Measurements from ENCODE around the gene PRMT7.

The PRMT7 gene

GRCh38 chr16:68362262-68362913, 51.6 kb downstream of the PRMT7 start:
- no peak for DNase-seq (ENCODE audit: low read depth in 1 of 2, low spot score in 1 of 2)

GRCh38 chr16:68362947-68363657, 52.3 kb downstream of the PRMT7 start:
- no peak for DNase-seq (ENCODE audit: low read depth in 1 of 2, low spot score in 1 of 2)

GRCh38 chr16:68363658-68364521, 53.1 kb downstream of the PRMT7 start:
- no peak for DNase-seq (ENCODE audit: low read depth in 1 of 2, low spot score in 1 of 2)

- DNase-seq (ENCODE audit: low read depth in 1 of 2, low spot score in 1 of 2) = no peak
These were observed 53.8 kb downstream of the PRMT7 start for GRCh38 chr16:68364561-68364998.

GRCh38 chr16:68365167-68365817, 54.5 kb downstream of the PRMT7 start:
- DNase-seq (ENCODE audit: low read depth in 1 of 2, low spot score in 1 of 2) = no peak

- DNase-seq (ENCODE audit: low read depth in 1 of 2, low spot score in 1 of 2) = no peak
These were observed 55.2 kb downstream of the PRMT7 start for GRCh38 chr16:68366062-68366461.

GRCh38 chr16:68367030-68367429, 56.2 kb downstream of the PRMT7 start:
- no peak for DNase-seq (ENCODE audit: low read depth in 1 of 2, low spot score in 1 of 2)

- DNase-seq (ENCODE audit: low read depth in 1 of 2, low spot score in 1 of 2) = no peak
These were observed 56.6 kb downstream of the PRMT7 start for GRCh38 chr16:68367440-68367839.

GRCh38 chr16:68367891-68368290, 57.1 kb downstream of the PRMT7 start:
- no peak for DNase-seq (ENCODE audit: low read depth in 1 of 2, low spot score in 1 of 2)

- no peak for DNase-seq (ENCODE audit: low read depth in 1 of 2, low spot score in 1 of 2)
These were observed 57.6 kb downstream of the PRMT7 start for GRCh38 chr16:68368301-68368888.

- no peak for DNase-seq (ENCODE audit: low read depth in 1 of 2, low spot score in 1 of 2)
These were observed 58.3 kb downstream of the PRMT7 start for GRCh38 chr16:68369168-68369567.

- no peak for DNase-seq (ENCODE audit: low read depth in 1 of 2, low spot score in 1 of 2)
These were observed 59.1 kb downstream of the PRMT7 start for GRCh38 chr16:68369697-68370580.

- DNase-seq (ENCODE audit: low read depth in 1 of 2, low spot score in 1 of 2) = no peak
These were observed 59.9 kb downstream of the PRMT7 start for GRCh38 chr16:68370581-68371275.

GRCh38 chr16:68371276-68371651, 60.4 kb downstream of the PRMT7 start:
- no peak for DNase-seq (ENCODE audit: low read depth in 1 of 2, low spot score in 1 of 2)

- DNase-seq (ENCODE audit: low read depth in 1 of 2, low spot score in 1 of 2) = no peak
These were observed 61.0 kb downstream of the PRMT7 start for GRCh38 chr16:68371706-68372380.

- no peak for DNase-seq (ENCODE audit: low read depth in 1 of 2, low spot score in 1 of 2)
These were observed 61.5 kb downstream of the PRMT7 start for GRCh38 chr16:68372381-68372720.

GRCh38 chr16:68372806-68373205, 62.0 kb downstream of the PRMT7 start:
- no peak for DNase-seq (ENCODE audit: low read depth in 1 of 2, low spot score in 1 of 2)

- DNase-seq (ENCODE audit: low read depth in 1 of 2, low spot score in 1 of 2) = no peak
These were observed 62.9 kb downstream of the PRMT7 start for GRCh38 chr16:68373528-68374245.
